ENCODE measurements around the gene GLRX2.
"Not testable (repeated sequence)": the region's sequence is repeated elsewhere in the genome, so short reads cannot be mapped to it uniquely, and the experiment has no call there.

The GLRX2 gene

DNA sequence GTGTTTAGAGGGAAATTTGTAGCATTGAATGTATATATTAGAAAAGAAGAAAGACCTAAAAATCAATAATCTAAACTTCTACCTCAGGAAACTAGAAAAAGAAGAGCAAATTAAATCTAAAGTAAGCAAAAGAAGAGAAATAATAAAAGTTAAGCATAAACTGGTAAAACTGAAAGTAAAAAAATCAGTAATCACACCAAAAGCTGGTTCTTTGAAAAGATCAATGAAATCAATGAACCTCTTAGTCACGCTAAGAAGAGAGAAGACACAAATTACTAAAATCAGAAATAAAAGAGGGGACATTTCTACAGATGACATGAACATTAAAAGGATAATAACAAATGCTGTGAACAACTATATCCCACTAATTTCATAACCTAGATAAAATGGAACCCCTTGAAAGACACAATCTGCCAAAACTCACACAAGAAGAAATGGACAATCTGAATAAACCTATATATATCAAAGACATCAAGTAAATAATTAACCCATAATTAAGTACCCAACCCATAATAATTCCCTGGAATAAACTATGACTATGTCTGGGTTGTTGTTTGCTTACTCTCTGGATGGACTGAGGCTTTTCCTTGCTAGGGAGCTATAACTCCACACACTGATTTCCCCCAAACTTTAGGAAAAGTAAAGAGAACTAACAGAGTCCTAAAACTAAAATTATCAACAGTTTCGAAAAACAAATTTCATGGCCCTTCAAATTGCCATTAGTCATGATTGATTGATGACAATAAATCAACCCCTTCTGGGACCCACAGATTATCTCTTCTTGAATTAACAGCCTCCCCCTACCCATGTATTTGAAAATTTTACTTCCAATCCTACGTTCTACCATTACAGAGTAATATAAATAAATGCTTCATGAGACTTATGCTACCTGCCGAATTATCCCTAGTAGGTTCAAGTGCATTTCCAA, 13.9 kb upstream of the GLRX2 start:
- Mint-ChIP-seq H3K9me3 (no peaks in the 10 kb centered on the region), H3K36me3 (ENCODE audit: low read depth) (peaks cover 3% of the 10 kb centered on the region), H3K4me1 (ENCODE audit: low read depth) (peaks cover 27% of the 10 kb centered on the region), H3K4me3 (no peak overlapping the region), H3K27me3 (ENCODE audit: low read depth) (peaks cover 9% of the 10 kb centered on the region), H3K27ac (no peak overlapping the region)

DNA sequence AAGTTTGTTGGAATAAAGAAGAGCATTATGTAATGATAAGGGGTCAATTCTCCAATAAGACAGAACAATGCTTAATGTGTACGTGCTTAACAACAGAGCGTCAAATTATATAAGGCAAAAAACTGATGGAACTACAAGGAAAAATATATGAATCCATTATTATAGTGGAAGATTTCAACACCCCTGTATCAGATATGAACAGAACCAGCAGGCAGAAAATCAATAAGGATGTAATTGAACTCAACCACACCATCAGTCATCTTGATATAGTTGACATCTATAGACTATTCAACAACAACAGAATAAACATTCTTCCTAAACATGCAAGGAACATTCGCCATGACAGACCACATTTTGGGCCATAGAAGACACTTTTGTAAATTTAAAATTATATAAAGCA, 13.0 kb upstream of the GLRX2 start:
- Mint-ChIP-seq H3K4me3 (no peak overlapping the region), H3K36me3 (ENCODE audit: low read depth) (peaks cover 3% of the 10 kb centered on the region), H3K27me3 (ENCODE audit: low read depth) (peaks cover 9% of the 10 kb centered on the region), H3K27ac (no peak overlapping the region), H3K4me1 (ENCODE audit: low read depth) (peaks cover 19% of the 10 kb centered on the region), H3K9me3 (no peaks in the 10 kb centered on the region)

DNA sequence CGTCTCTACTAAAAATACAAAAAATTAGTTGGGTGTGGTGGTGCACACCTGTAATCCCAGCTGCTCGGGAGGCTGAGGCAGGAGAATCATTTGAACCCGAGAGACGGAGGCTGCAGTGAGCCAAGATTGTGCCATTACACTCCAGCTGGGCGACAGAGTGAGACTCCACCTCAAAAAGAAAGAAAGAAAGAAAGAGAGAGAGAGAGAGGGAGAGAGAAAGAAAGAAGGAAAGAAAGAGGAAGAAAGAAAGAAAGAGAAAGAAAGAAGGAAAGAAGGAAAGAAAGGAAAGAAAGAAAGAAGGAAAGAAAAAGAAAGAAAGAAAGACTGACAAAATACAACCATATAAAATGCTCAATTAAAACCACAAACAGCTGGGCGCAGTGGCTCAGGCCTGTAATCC, 12.0 kb upstream of the GLRX2 start:
- not testable (repeated sequence) for H3K27ac Mint-ChIP-seq; H3K9me3 Mint-ChIP-seq; H3K36me3 Mint-ChIP-seq (ENCODE audit: low read depth); H3K27me3 Mint-ChIP-seq (ENCODE audit: low read depth); H3K4me3 Mint-ChIP-seq
- peaks cover 13% of the 10 kb centered on the region for H3K4me1 Mint-ChIP-seq (ENCODE audit: low read depth)

DNA sequence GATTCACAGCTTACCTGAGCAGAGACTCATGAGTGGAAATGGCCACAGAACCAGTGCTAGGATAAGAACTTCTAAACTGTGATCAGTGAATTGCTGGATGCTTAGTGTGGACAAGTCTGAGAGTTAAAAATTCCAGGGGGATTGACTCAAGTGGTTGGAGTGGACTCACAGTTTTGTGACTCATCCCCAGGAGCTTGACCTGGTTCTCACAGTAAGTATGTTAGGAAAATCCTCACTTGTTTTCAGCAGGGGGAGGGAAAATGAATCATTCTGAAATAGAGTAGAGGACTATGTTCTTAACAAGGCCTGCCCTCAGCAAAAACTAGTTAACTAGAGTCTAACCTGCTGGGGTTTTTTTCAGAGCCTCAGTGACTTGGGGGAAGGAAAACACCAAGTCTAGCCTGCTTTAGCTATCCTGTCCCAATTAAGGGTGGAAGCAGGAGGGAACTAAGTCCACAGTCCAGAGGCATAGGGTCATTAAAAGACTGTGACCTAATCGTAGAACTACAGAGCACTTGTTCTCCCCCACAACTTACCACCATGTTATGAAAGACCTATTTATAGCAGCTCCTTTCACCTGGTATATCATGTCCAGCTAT, 10.5 kb upstream of the GLRX2 start:
- Mint-ChIP-seq H3K36me3 (ENCODE audit: low read depth) (no peaks in the 10 kb centered on the region), H3K4me1 (ENCODE audit: low read depth) (peaks cover 12% of the 10 kb centered on the region), H3K27me3 (ENCODE audit: low read depth) (peaks cover 9% of the 10 kb centered on the region), H3K4me3 (no peak overlapping the region), H3K9me3 (no peaks in the 10 kb centered on the region), H3K27ac (no peak overlapping the region)

DNA sequence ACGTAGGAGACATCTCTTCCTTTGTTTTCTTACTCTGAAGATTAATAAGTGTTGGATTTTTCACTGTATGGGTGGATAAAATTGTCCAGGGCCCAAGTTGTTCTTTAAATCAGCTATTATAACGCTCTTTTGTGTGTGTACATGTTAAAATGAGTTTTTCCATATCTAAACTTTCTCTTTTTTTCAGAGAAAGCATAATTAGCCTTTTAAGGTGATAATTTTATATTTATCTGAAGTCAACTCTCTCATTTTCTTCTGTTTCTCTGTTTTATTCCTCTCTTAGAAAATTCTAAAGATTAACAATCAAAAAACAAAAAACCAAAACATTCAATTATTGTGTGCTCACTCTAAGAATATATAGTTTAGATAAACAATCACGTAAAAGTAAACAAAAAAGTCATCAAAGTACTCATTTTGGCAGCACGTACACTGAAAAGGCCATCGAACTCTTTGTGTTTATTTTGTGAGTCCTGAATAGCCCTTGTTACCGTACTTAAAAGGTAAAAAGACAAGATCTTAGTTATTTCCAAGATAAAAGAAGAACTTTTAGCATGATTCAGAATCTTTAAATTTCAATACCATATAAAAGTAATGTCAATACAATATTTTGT, 9.4 kb upstream of the GLRX2 start:
- Mint-ChIP-seq H3K4me3 (no peak overlapping the region), H3K4me1 (ENCODE audit: low read depth) (peaks cover 8% of the 10 kb centered on the region), H3K9me3 (no peaks in the 10 kb centered on the region), H3K27me3 (ENCODE audit: low read depth) (peaks cover 4% of the 10 kb centered on the region), H3K36me3 (ENCODE audit: low read depth) (no peaks in the 10 kb centered on the region), H3K27ac (no peak overlapping the region)

DNA sequence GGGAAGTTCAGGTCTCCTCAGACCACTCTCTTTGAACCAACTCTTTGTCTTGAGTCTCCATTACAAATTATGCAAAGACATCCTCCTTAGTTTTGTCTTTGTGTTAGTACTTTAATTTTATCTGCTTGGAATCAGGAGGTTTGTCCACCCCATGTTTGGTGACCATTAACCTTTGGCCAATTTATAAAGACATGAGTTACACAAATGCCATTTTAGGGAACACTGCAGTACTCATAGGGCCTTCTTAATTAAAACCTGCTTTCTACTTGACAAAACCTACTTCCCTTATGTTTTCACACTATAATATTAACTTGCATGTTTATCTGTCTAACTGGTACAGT, 8.7 kb upstream of the GLRX2 start:
- Mint-ChIP-seq H3K27me3 (ENCODE audit: low read depth) (peaks cover 3% of the 10 kb centered on the region), H3K36me3 (ENCODE audit: low read depth) (no peaks in the 10 kb centered on the region), H3K9me3 (no peaks in the 10 kb centered on the region), H3K27ac (no peak overlapping the region), H3K4me1 (ENCODE audit: low read depth) (peaks cover 6% of the 10 kb centered on the region), H3K4me3 (no peak overlapping the region)

DNA sequence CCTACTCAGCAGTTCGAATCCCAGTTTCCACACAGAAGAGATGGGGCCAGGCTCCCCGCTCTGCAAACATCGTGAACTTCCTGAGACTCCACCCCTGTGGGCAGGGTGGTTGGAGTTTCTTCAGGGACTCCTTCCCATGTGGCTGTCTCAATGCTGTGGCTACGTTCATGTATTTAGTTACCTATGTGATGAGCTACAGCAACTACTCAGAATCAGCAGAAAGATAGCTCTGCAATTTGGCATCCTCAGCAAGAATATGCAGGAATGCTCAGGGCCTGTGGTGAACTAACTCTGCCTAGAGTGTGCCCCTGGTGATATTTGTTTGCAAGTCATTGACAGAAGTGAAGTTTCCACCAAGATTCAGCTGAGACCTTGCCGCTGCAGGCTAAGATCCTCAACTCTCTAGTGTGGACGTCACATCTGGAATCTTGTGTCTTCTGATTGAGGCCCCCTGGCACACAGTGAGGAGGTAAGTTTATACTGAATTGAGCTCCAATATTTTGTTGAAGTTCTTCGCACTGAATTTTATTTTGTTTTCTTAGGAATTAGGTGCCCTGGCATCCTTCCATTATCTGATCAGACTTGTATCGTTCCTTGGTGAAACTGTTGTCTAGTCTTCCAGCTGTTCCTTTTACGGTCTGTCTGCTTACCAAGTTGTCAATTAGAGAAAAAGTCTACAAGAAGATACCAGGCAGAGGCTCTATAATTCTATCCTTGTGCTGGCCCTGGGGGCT, 8.2 kb upstream of the GLRX2 start:
- Mint-ChIP-seq H3K4me1 (ENCODE audit: low read depth) (peaks cover under 1% of the 10 kb centered on the region), H3K4me3 (no peak overlapping the region), H3K36me3 (ENCODE audit: low read depth) (no peaks in the 10 kb centered on the region), H3K9me3 (no peaks in the 10 kb centered on the region), H3K27ac (no peak overlapping the region), H3K27me3 (ENCODE audit: low read depth) (peaks cover 9% of the 10 kb centered on the region)

DNA sequence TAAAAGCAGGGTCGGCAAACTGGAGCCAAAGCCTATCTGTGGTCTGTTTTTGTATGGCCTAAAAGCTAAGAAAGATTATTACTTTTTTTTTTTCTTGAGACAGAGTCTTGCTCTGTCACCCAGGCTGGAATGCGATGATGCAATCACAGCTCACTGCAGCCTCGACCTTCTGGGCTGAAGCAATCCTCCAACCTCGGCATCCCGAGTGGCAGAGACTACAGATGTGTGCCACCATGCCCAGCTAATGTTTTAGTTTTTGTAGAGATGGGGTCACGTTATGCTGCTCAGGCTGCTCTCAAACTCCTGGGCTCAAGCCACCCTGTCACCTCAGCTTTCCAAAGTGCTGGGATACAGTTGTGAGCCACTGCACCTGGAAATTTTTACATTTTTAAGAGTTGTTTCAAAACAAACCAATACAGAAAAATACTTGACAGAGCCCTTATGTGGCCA, 6.5 kb upstream of the GLRX2 start:
- Mint-ChIP-seq H3K36me3 (ENCODE audit: low read depth) (no peaks in the 10 kb centered on the region), H3K27me3 (ENCODE audit: low read depth) (peaks cover 10% of the 10 kb centered on the region), H3K9me3 (no peaks in the 10 kb centered on the region), H3K4me1 (ENCODE audit: low read depth) (no peaks in the 10 kb centered on the region), H3K27ac (no peak overlapping the region), H3K4me3 (no peak overlapping the region)

DNA sequence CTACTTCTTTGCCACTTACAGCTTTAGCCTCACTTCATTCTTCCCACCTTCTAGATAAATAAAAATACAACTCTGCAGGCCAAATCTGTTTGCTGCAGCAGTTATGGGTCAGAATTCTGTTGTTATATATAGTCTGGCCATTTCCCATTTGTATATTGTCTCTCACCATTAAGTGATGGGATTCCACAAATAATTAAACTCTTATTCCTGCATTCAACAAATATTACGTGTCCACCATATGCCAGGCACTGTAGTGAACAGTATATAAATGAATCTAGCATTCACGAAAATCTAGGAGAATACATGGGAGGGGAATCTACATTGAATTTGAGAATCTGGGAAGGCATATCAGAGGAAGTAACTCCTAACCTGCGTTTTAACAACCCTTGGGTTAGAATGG, 5.7 kb upstream of the GLRX2 start:
- Mint-ChIP-seq H3K27me3 (ENCODE audit: low read depth) (peaks cover 10% of the 10 kb centered on the region), H3K4me3 (no peak overlapping the region), H3K36me3 (ENCODE audit: low read depth) (no peaks in the 10 kb centered on the region), H3K4me1 (ENCODE audit: low read depth) (no peaks in the 10 kb centered on the region), H3K9me3 (no peaks in the 10 kb centered on the region), H3K27ac (no peak overlapping the region)

DNA sequence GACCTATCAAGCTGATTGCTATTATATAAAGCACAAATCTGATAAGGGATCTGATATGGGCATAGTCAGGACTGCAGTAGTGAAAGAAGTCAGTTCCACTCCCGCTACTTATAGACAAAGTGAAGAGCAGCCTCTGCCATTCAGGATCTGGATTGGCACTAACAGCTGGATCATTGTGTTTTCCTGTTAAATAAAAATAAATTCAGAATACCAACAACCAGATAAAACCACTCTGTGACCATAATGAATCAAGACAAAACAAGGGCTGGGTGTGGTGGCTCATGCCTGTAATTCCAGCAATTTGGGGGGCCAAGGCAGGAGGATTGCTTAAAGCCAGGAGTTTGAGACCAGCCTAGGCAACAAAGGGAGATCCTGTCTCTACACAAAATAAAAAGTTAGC, 5.0 kb upstream of the GLRX2 start:
- Mint-ChIP-seq H3K36me3 (ENCODE audit: low read depth) (no peaks in the 10 kb centered on the region), H3K4me3 (no peak overlapping the region), H3K27me3 (ENCODE audit: low read depth) (peaks cover 10% of the 10 kb centered on the region), H3K27ac (no peak overlapping the region), H3K9me3 (no peaks in the 10 kb centered on the region), H3K4me1 (ENCODE audit: low read depth) (peaks cover 2% of the 10 kb centered on the region)

DNA sequence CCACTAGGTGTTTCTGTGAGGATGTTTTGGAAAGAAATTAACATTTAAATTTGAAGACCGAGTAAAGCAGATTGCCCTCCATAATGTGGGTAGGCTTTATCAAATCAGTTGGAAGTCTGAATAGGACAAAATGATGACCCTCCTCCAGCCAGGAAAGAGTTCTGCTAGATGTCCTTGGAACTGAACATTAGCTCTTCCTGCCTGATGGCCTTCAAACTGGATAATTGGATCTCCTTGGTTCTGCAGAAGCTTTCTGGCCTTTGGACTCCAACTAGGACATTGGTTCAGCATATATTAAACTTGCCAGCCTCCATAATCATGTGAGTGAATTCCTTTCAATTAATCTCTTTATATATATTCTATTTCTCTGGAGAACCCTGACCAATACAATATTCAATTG, 4.4 kb upstream of the GLRX2 start:
- Mint-ChIP-seq H3K9me3 (no peaks in the 10 kb centered on the region), H3K4me3 (no peak overlapping the region), H3K27ac (no peak overlapping the region), H3K36me3 (ENCODE audit: low read depth) (no peaks in the 10 kb centered on the region), H3K4me1 (ENCODE audit: low read depth) (peaks cover 2% of the 10 kb centered on the region), H3K27me3 (ENCODE audit: low read depth) (peaks cover 10% of the 10 kb centered on the region)

DNA sequence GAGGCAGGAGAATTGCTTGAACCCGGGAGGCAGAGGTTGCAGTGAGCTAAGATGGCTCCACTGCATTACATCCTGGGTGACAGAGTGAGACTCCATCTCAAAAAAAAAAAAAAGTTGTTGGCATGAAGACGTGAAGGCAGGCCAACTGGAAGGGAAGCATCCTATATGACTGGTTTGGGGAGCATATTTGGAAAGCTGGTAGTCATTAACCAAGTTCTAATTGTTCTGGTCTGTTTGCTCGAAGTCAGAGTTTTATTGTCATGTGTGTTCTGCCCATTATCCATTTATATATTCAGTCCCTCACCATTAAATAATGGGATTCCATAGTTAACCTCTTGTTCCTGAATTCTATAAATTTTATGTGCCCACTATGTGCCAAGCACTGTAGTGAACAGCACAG, 3.3 kb upstream of the GLRX2 start:
- Mint-ChIP-seq H3K4me3 (no peak overlapping the region), H3K4me1 (ENCODE audit: low read depth) (peaks cover 10% of the 10 kb centered on the region), H3K9me3 (no peaks in the 10 kb centered on the region), H3K27me3 (ENCODE audit: low read depth) (peaks cover 10% of the 10 kb centered on the region), H3K27ac (no peak overlapping the region), H3K36me3 (ENCODE audit: low read depth) (no peaks in the 10 kb centered on the region)

DNA sequence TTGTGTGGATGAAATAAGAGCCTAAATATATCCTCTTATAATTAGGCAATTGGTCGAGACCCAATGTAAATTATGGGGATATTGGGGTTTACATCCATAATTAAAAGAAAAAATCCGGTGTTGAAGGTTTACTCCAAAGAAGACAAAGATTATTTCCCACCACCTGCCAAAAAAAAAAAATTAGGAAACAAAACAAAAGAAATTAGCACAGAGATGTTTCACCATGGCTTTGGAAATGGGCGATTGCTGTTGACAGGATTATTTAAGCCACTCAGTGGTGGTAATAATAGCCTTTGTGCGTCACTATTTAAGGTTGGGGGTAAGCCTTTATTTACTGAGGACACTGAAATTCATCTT, 585 bp upstream of the GLRX2 start:
- no peaks in the 10 kb centered on the region for H3K36me3 Mint-ChIP-seq (ENCODE audit: low read depth)
- peaks cover 10% of the 10 kb centered on the region for H3K27me3 Mint-ChIP-seq (ENCODE audit: low read depth)
- no peak overlapping the region for H3K27ac Mint-ChIP-seq
- H3K4me1 Mint-ChIP-seq (ENCODE audit: low read depth), result peaks cover 15% of the 10 kb centered on the region
- H3K4me3 Mint-ChIP-seq, result peak overlapping the region; percentile 91
- H3K9me3 Mint-ChIP-seq, result no peaks in the 10 kb centered on the region

DNA sequence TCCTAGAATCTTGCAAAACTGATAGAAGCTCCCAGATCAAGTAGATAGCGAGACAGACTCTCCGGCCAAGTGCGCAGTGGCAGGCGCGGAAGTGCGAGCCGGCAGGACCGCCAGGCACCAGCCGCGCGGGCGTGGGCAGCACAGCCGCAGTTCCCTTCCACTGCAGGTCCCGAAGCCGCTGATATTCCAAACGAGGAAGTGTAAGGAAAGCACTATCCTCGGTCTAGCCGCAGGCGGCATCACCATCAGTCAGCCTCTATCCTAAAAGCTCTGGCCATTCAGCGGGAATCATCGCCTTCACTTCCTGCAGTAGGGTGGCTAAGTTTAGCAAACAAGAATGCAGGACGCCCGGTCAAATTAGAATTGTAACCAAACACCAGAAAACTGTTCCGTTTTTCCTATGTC, 710 bp downstream of the GLRX2 start:
- peaks cover 15% of the 10 kb centered on the region for H3K4me1 Mint-ChIP-seq (ENCODE audit: low read depth)
- H3K4me3 Mint-ChIP-seq, result peak overlapping the region; percentile 91
- H3K36me3 Mint-ChIP-seq (ENCODE audit: low read depth), result peaks cover 4% of the 10 kb centered on the region
- peak overlapping the region; percentile 76 for H3K27ac Mint-ChIP-seq
- peaks cover 10% of the 10 kb centered on the region for H3K27me3 Mint-ChIP-seq (ENCODE audit: low read depth)
- no peaks in the 10 kb centered on the region for H3K9me3 Mint-ChIP-seq
